ENCODE results near the gene BEND2. TPM values are rescaled to one million over a fixed set of nuclear protein-coding genes. Genes with fewer than 3 reads are reported as not detected.

The BEND2 gene
- total and polyA plus RNA-seq, 2 experiments from 2014 or later: not detected

DNA sequence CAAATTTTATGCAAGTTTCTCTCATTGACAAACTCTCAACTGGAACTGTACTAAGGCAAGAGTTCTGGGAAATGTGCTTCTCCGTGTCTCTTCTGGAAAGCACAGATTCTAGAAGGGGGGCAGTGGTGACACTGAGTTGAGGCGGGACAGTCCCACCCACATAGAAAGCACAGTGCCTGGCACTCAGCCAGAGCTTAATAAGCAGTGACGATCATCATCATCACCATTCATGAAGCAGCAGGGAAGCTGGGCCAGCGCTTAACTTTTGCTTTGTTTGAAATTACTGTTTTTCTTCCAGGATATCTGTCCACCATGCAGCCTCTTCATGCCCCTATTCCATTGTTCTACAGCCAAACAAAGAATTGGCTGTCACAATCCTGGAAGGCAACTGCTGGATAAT is 60.3 kb downstream of the BEND2 start:
- no peaks in the 10 kb centered on the region for H3K9me3 ChIP-seq (ENCODE audit: low read depth)
- no peak for DNase-seq (ENCODE audit: low read depth in 1 of 2, low spot score in 1 of 2)
- no peaks in the 10 kb centered on the region for H3K36me3 ChIP-seq
- TF ChIP-seq, protein P1, sequence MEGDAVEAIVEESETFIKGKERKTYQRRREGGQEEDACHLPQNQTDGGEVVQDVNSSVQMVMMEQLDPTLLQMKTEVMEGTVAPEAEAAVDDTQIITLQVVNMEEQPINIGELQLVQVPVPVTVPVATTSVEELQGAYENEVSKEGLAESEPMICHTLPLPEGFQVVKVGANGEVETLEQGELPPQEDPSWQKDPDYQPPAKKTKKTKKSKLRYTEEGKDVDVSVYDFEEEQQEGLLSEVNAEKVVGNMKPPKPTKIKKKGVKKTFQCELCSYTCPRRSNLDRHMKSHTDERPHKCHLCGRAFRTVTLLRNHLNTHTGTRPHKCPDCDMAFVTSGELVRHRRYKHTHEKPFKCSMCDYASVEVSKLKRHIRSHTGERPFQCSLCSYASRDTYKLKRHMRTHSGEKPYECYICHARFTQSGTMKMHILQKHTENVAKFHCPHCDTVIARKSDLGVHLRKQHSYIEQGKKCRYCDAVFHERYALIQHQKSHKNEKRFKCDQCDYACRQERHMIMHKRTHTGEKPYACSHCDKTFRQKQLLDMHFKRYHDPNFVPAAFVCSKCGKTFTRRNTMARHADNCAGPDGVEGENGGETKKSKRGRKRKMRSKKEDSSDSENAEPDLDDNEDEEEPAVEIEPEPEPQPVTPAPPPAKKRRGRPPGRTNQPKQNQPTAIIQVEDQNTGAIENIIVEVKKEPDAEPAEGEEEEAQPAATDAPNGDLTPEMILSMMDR (IDR thresholded peaks at IDR 0.05; ENCODE audit: low read depth, low read length): no peak
- peaks cover 2% of the 10 kb centered on the region for H3K4me1 ChIP-seq (ENCODE audit: low read depth)
- H3K27me3 ChIP-seq: no peaks in the 10 kb centered on the region
- H3K4me3 ChIP-seq: no peak overlapping the region
- H3K27ac ChIP-seq: no peak overlapping the region

DNA sequence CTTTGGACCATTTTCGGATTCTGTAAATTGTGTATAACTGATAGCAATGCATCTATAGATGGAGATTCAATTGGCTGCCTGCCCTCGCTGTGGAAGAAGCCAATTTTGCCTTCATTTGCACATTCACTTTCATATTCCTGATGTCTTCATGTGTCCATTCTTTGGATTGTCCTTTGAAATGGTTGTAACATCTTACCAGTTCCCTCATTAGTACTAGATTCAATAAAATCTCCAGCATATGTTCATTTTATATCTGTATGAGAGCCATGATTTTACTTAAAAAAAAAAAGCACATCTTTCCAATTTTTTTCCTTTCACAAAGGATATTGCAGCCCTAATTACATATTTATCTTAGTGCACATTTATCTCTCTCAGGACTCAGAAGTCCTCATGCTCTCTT is 61.7 kb downstream of the BEND2 start:
- no peak overlapping the region for H3K27ac ChIP-seq
- H3K9me3 ChIP-seq (ENCODE audit: low read depth): no peaks in the 10 kb centered on the region
- no peaks in the 10 kb centered on the region for H3K27me3 ChIP-seq
- no peak for DNase-seq (ENCODE audit: low read depth in 1 of 2, low spot score in 1 of 2)
- H3K4me3 ChIP-seq: no peak overlapping the region
- no peaks in the 10 kb centered on the region for H3K4me1 ChIP-seq (ENCODE audit: low read depth)
- TF ChIP-seq, protein P1 (IDR thresholded peaks at IDR 0.05; ENCODE audit: low read depth, low read length): no peak
- H3K36me3 ChIP-seq: no peaks in the 10 kb centered on the region

DNA sequence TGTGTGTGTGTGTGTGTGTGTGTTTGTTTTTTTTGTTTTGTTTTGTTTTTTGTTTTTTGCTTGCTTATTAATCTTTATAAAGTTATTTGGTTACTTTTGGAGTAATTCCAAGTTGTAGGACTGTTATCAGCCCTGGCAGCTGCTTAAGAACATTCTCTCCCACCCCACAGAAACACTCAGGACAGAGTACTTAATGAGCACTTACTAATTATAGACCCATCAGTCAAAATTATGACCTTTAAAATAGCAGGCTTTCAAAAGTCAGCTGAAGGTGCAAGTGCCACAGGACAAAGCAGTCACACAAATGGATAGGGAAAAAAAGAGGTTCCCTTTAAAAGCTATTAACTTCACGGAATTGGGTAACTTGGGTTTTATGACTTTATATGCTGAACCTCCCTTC is 69.0 kb downstream of the BEND2 start:
- no peak overlapping the region for H3K27ac ChIP-seq
- H3K9me3 ChIP-seq (ENCODE audit: low read depth): no peaks in the 10 kb centered on the region
- no peaks in the 10 kb centered on the region for H3K27me3 ChIP-seq
- peaks cover 4% of the 10 kb centered on the region for H3K4me1 ChIP-seq (ENCODE audit: low read depth)
- TF ChIP-seq, protein P1 (IDR thresholded peaks at IDR 0.05; ENCODE audit: low read depth, low read length): no peak
- no peaks in the 10 kb centered on the region for H3K36me3 ChIP-seq
- no peak overlapping the region for H3K4me3 ChIP-seq
- peak in 1 of 2 donors; percentile 19 for DNase-seq (ENCODE audit: low read depth in 1 of 2, low spot score in 1 of 2)

DNA sequence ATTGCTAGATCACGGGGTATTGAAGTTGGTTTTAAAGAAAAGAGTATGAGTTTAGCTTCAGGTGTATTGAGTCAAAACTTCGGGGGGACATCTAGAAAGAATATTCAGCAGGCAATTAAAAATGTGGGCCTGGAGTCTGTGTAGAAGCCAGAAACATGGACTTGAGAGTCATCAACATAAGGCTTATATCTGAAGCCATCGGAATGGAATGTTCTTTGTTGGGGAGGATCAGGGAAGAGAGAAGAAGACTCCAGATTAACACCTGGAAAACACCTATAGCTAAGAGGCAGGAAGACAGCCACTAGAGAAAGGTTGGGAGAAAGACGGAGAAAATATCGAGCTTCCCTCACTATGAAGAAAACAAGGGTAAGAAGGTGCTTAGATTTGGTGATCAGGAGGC is 69.5 kb downstream of the BEND2 start:
- Histone ChIP-seq H3K36me3 (no peaks in the 10 kb centered on the region), H3K27ac (no peak overlapping the region), H3K4me3 (no peak overlapping the region), H3K27me3 (no peaks in the 10 kb centered on the region), H3K4me1 (ENCODE audit: low read depth) (peaks cover 4% of the 10 kb centered on the region), H3K9me3 (ENCODE audit: low read depth) (no peaks in the 10 kb centered on the region)
- TF ChIP-seq, protein P1 (IDR thresholded peaks at IDR 0.05; ENCODE audit: low read depth, low read length): no peak
- DNase-seq (ENCODE audit: low read depth in 1 of 2, low spot score in 1 of 2): no peak

DNA sequence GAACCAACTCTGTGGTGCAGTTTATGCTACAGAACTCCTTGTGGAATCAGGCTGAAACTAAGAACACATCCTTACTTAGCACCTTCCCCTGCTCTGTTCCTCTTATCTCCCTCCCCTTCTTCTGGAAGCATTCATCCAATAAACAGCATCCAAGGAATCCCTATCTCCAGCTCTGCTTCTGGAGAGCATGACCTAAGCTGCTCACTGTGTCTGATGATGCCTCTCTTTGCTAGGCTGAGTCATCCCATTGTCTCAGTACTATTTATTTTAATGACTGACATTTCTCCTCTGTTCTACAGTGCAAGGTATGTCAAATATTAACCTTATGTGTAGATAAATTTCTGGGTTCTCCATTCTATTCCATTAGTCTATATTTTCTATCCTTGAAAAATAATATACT is 71.2 kb downstream of the BEND2 start:
- H3K27me3 ChIP-seq: no peaks in the 10 kb centered on the region
- H3K9me3 ChIP-seq (ENCODE audit: low read depth): no peaks in the 10 kb centered on the region
- H3K4me3 ChIP-seq: no peak overlapping the region
- H3K4me1 ChIP-seq (ENCODE audit: low read depth): peaks cover 4% of the 10 kb centered on the region
- no peak for DNase-seq (ENCODE audit: low read depth in 1 of 2, low spot score in 1 of 2)
- no peak overlapping the region for H3K27ac ChIP-seq
- TF ChIP-seq, protein P1 (IDR thresholded peaks at IDR 0.05; ENCODE audit: low read depth, low read length): no peak
- H3K36me3 ChIP-seq: no peaks in the 10 kb centered on the region

DNA sequence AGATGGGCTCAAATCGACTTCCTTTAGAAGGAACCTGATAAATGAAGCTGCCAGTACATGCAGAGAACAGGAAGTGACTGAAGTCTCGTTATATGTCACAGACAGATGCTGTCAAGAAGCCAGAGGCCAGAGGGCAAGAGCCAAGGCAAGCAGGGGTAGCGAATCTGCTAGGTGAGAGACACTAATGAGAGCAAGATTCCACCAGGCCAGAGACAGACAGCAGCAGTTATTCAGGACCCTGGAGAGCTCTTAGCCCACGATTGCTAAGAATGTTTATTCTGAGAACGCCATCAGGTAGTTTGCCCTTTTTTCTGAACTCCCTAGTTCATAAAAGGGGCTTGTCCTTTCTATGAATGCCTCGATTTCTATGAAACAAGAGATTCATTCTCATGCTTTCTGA is 73.7 kb downstream of the BEND2 start:
- DNase-seq (ENCODE audit: low read depth in 1 of 2, low spot score in 1 of 2): peak; percentile 5 to 72
- H3K4me1 ChIP-seq (ENCODE audit: low read depth): peaks cover 4% of the 10 kb centered on the region
- H3K9me3 ChIP-seq (ENCODE audit: low read depth): no peaks in the 10 kb centered on the region
- H3K27ac ChIP-seq: no peak overlapping the region
- TF ChIP-seq, protein P1 (IDR thresholded peaks at IDR 0.05; ENCODE audit: low read depth, low read length): no peak
- no peaks in the 10 kb centered on the region for H3K36me3 ChIP-seq
- no peaks in the 10 kb centered on the region for H3K27me3 ChIP-seq
- no peak overlapping the region for H3K4me3 ChIP-seq
